Renal pelvis (tissue), 4 donors: Measurements from ENCODE around the gene LHFPL2. TPM values are rescaled to one million over a fixed set of nuclear protein-coding genes. Genes with fewer than 3 reads are reported as not detected.
A peak's percentile ranks its signal among the peaks of the same experiment; 100 is the strongest.
"Not testable (repeated sequence)": the region's sequence is repeated elsewhere in the genome, so short reads cannot be mapped to it uniquely, and the experiment has no call there.

Source experiments
- DNase-seq: peaks from one replicate; pipeline ENCODE4 v3.0.0-alpha.2; 2013
- polyA plus RNA-seq, 3 donors: library from polyadenylated mRNA; unstranded; fragments of 120-200 nt; gene quantifications; one replicate each; pipeline ENCODE4 v1.2.1, GENCODE V29; 2013; ENCODE audit not compliant: insufficient read length in 3 of 3

LHFPL2 gene
- polyA plus RNA-seq, 3 donors = 44.7 to 47.7 (median 47.1) TPM

DNA sequence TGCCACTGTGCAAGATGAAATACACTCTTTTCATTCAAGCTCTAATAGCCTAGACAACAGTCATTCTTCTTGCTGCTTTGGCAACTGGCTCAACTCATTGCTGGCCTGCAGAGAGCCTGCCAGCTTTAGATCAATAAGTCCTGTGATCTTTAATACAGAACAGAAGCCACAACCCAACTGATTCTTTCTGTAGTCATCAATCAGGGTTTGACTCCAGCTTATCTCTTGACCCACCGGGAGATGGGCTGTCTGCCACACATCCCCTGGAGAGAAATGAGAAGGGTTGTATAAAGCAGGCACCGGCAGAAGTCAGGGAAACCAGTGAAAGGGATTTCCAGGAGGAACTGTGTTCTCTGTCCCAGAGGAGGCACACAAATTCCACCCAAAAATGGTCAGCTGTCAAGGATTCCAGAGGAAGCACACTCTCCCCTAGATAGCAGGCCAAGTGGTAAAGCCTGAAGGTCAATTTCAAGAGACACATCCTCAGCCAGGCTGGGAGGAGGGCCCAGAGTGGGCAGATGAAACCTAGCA lies 24.5 kb downstream of the LHFPL2 start:
- no peak for DNase-seq

DNA sequence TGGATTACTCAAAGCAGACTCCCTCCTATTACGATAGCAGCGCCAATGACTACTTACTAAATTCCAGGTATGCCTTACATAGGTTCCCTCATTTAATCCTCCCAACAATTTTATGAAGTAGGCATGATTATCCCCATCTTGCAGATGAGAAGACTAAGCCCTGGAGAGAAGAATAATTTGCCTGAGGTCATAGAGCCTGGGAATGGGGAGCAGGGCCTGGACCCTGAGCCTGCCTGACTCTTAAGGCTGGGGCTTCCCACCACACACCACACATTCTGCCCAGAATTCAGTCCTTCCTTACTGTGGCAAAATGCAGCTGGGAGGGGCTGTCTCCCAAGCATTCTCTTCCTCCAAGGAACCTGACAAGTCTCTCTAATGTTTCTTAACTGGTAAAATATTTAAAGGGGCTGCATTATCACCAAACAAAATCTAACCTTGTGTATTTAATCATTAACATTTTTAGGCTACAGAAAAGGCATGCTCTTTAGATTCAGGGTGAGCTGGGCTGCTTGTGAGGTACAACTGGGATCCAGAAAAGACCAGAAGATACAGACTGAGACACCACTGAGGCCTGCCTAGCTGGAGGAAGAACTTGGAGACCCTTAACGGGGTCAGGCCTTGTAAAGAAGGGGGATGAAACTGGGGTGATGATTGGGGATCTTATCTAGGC lies 26.1 kb downstream of the LHFPL2 start:
- DNase-seq = no peak

DNA sequence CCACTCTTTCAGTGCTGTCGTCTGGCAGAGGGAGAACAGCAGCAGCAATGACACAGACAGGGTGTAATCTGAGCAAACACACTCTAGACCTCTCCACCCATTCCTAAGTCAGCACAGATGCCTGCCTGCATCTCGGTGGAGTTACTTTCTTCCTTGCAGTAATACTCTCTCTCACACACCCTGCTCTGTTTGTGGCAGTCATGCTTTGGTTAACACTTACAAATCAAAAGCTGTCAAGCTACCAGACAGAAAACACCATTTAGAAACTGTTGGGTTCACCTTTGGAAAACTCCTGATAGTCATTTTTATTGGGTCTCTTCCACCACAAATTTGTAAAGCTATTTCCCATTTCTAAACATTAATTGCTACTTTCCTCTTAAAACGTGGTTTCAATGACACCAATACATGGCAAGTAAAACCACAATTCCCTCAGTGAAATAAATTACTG lies 27.3 kb downstream of the LHFPL2 start:
- DNase-seq = no peak

DNA sequence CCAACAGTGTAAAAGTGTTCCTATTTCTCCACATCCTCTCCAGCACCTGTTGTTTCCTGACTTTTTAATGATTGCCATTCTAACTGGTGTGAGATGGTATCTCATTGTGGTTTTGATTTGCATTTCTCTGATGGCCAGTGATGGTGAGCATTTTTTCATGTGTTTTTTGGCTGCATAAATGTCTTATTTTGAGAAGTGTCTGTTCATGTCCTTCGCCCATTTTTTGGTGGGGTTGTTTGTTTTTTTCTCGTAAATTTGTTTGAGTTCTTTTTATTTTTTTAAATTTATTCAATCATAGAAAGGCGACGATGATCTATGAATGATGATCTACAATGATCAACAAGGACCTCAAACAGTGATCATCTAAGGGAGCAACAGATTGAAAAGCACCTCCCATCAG lies 28.5 kb downstream of the LHFPL2 start:
- DNase-seq = not testable (repeated sequence)

DNA sequence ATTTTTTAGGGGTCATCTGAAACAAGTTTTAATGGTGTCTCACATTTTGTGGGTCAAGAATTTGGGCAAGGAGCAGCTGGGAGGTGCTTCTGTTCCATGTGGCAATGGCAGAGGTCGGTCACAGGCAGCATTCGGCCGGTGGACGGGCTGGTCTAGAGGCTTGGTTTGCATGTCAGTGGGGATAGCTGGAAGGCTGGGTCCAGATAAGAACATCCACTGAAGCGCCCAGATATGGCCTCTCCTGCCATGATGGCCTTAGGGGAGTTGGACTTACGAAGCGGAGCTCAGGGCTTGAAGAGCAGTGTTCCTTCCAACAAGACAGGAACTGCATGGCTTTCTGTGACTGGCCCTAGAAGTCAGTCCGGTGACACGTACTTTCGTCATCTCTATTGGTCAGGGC lies 30.3 kb downstream of the LHFPL2 start:
- DNase-seq = no peak

DNA sequence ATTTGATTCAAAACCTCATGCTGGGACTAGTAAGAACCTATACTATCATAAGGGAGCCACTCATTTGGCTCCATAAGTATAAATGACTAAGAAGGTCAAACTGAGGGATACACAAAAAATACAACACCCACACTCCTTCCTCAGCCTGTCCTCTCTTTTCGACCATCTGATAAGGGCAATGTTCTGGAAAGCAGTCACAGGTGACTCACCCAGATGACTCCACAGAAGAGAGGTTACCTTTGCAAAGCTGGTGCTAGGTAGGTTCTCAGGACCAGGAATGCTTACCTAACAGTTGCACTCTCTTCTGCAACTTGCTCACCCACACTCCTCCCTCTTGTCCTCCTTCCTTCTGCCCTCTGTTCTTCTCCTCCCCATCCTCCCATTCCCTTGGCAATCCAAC lies 32.9 kb downstream of the LHFPL2 start:
- DNase-seq = no peak

DNA sequence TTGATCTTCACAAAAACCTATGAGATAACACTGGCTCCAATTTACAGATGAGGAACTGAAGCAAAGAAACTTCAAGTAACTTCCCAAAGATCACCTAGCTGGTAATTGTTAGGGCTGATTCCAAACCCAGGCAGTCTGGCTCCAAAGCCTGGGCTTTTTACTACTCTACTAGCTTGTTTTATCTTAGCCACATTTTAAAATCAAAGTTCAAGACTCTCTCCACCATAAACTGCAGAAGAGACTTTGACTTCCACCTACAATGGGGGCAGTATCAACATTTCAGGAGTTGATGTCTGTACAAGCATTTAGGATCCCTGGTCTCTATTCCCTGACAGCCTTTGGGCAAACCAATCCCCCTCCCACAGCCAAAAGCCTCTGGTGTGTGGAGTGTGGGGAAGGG lies 33.8 kb downstream of the LHFPL2 start:
- no peak for DNase-seq

DNA sequence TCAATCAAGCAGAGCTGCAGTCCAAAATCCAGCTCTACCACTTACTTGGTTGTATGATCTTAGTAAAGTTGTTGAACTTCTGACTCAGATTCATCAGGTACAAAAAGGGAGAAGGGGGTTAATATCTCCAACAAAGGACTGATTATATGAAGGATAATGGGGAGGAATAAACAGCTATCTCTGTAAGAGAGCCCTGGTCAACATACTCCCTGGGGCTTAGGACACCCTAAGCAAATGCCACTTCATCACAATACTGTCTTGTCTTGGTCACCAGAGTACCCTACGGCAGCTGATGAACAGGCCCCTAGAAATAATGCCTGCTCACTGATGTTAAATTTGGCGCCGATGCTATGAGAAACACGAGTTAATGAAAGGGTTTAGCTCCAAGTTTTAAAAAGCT lies 34.8 kb downstream of the LHFPL2 start:
- DNase-seq = no peak

DNA sequence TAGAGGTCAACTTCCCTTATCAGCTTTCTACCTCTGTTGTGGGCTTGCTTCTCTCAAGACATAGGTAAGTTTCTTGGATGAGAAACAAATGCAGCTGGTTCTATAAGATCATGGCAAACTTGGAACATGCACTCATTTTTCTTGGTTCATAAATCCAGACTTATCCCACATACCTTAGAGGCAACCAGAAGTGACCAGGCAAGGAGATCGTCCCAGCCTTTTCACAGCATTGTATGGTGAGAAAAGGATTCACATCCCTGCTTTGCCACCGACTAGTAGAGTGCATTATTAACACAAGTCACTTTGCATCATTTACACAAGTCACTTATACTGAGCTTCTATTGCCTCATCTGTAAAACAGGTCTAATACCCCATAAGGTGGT lies 35.4 kb downstream of the LHFPL2 start:
- DNase-seq = no peak

DNA sequence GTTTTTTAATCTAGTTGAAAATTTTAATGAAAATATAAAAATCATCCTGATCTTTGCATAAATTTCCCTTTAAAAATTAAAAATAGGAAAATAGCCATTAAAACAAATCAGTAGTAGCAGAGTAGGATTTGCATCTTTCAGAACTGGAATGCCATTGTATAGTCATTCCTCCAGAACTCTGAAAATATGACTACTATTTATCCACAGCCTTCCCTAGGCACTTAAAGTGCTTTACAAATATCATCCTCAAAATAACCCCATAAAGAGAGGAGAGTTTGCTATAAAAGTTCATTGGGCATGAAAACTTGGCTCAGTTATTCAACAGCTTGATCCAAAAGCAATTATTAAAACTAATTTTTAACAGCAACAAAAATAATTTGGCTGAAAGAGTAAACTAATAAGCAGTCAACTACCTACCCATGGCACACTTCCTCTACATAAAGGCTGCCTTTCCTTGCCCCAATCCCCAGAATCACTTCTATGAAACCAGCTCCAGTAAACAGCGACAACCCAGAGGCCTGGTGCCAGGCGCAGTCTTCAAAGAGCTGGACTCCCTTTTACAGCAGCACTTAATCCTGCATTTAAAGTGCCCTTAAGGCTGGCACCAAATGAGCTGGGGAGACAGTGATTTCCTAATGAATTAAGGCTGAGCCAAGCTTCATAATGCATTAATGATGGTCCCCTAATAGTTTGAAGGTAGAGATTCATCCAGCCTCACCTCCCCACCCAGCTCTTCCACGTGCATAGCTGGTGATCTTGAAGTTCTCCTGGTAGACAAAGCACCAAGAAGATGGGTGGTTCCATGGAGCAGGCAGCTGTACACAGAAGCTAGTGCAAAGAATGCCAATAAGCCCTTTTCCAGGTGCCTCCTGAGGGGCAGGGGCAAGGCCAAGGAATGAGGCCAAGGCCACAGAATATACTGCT lies 36.1 kb downstream of the LHFPL2 start:
- DNase-seq = no peak

DNA sequence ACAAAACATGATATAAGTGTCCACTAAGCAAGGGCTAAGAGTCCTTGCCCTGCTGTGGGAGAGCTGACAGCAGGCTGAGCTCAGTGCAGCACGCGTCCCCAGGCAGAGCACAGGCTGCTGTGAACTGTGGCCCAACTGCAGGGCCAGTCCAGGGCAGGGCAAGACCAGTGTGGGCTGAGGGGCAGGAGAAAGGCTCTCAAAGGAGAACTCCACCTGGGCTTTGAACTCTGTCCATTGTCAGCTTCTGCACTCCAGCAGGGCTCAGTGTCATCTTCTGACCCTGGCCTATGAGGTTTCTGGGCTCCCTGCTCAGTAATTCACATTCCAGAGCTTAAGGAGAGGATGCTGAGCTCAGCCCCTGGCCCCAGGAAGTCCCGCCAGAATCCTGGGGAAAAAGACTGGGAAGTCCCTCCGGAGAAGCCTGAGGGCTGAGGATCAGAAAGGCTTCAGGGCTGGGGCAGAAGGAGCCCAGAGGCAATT lies 37.4 kb downstream of the LHFPL2 start:
- no peak for DNase-seq

DNA sequence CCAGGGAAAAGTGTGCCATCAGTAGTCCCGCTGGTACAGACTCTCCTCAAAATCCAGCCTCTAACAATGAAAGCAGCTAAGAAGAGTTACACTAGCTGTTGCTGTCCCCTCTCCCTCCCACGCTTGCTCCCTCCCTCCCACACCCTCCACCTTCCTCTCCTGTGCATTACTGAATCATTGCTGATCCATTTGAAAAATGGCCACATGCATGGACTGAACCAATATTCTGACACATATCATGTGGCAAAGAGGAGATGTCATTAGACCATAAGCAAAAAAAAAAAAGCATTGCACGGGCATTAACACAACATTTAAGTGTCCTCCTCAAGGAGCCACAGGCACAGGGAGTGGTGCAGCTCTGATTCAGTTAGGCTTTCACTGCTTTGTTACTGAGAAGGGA lies 37.9 kb downstream of the LHFPL2 start:
- no peak for DNase-seq

DNA sequence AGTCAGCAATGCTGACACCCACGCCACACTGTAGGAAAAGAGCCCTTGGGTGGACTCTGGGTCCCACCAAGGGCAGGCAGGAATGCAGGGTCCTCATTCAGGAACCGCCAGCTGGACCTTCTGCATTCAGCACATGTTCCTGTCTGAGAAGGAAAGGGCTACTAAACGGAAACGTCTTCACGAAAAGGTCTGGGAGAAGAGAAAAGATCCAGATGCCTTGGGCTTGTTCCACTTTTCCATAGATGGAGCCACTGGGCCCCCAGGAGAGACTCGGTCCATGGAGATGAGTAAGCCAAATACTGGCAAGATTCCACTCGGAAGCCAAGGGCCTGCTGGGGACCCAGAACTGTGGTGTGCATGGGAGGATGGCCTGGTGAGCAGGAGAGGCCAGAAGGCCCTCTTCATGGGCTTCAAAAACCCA lies 38.4 kb downstream of the LHFPL2 start:
- DNase-seq = no peak

DNA sequence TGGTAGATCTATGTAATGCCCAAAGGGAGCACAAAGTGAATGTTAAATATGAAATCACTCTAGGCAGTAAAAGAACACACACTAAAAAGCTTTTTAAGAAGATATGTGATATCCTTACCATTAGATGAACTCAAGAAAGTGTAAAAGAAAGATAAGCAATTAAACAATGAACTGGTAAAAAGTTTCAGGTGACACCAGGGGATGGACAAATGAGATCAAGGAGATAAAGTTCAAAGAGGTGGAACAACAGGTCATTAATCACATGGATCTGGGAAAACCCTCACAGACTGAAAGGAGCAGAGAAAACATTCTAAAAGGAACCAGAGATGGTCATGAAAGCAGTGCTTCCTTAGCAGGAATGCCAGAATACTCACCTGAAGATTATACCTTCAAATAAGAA lies 40.7 kb downstream of the LHFPL2 start:
- peak; percentile 78 for DNase-seq

DNA sequence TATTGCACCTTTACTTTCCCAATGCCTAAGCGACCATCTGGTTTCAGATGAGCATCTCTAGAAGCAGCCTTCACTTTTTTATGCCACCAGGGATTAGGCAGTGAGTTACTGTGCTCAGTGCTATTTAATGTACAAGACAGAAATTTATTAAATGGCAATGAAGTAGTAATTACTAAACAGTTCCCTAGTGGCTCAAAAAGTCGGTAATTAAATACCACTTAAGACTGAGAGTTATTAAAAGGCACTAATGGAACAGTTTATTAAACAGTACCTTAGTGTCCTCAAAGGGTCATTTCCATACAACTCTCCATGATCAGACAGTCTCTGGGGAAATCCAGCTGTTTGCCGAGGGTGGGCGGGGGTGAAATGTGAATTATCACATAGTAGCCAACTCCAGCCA lies 42.3 kb downstream of the LHFPL2 start:
- no peak for DNase-seq

DNA sequence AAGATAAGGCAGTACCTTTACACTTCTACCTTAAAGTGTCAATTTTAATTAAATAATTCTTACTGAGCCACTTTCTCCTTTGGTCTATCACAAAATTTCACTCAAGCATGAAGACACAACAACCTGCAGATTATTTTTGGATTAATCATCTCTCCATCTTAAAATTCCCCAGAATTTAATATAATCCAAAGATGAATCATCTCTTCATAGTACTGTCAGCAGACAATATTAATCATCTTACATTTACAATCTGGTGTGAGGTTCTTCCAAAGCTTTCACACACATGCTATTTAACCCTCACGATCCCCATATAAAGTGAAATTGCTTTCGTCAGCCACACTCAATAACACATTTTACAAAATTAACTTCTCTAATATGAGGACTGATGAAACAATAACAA lies 43.0 kb downstream of the LHFPL2 start:
- DNase-seq = no peak

DNA sequence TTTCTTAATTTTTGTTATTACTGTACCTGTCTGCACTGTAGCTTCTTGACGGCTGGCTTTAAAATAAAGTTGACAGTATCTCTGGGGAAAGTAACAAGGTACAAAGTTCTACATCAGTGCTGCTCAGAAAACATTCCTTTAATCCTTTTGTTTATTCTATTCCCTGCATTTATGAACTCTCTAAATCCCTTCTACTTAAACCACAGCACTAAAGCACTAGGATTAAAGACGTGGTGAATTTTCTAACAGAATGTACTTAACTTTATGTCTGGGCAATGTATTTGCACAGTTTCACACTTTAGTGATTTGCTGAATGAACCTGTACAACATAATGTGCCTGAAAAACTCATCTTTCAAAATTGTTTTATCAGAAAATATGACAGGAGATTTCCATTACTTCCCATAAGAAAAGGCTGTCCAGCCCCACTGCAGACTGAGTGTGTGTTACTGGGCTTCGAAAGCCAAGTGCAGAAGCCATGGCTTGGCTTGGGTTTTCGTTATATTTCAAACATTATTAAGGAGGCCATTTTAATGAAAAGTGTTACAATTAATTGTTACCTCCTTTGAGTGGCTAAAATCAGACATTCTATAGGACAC lies 43.8 kb downstream of the LHFPL2 start:
- no peak for DNase-seq

DNA sequence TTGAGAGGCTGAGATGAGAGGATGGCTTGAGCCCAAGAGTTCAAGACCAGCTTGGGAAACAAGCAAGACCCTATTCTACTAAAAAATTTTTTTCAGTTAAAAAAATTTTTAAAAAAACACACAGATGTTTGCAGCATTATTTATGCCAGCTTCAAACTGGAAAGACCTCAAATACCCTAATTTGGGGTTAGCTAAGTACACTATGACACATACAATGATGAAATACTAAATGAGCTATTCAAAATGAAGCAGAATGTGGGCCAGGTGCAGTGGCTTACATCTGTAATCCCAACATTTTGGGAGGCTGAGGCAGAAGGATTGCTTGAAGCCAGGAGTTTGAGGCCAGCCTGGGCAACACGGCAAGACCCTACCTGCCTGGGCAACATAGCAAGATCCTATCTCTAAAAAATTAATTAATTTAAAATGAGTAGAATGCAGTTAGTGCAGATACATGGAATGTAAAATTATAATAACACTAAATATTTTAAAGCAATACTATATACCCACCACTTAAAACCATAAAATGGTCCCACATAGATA lies 44.9 kb downstream of the LHFPL2 start:
- no peak for DNase-seq

DNA sequence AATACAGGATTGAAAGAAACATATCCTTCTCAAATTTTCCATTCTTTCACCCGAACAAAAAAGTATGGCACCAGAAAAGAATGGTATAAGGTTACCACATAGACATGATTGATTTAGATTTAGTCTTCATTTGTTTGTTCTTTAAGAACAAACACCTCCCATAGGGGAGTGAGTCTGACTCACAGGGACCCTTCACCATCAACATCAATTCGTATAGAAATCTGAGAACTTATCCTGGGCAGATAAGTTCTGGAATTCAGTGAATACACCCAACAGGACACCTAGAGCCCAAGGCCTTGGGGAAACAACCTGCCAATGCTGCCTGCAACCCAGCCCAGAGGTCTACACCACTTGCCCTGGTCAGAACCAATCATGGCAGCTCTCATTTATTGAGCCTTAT lies 46.2 kb downstream of the LHFPL2 start:
- no peak for DNase-seq

DNA sequence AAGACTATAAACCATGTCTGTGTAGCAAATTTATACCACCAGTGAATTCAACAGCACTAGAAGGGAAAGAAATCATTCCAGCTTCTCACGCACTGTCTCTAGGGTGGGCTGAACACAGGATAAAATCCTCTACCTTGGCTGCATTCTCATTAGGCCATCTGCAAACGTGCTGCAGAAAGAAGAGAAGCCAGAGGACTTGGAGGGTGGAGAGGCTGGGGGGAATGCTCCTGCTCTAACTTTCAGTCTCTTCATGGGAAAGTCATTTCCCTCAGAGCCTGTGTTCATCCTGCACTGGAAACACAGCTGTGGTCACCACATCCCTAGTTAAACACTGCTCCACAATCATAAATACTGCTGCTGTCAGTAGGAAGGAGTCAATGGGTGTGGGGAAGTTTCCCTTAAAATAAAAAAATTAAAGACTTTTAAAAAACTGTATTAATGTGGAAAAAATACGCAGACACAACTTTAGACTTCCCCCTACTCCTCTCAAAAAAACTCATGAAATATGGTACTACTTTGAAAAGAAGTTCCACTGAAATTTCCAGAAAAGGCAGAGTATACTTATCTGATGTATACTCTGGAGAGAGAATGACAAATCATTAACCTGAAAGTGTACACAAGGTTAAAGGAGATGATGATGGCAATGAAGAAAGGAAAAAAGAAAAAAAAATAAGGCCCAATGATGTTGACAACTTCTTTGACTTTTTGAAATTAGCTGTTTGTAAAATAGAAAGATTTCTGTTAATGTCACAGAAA lies 46.8 kb downstream of the LHFPL2 start:
- no peak for DNase-seq

DNA sequence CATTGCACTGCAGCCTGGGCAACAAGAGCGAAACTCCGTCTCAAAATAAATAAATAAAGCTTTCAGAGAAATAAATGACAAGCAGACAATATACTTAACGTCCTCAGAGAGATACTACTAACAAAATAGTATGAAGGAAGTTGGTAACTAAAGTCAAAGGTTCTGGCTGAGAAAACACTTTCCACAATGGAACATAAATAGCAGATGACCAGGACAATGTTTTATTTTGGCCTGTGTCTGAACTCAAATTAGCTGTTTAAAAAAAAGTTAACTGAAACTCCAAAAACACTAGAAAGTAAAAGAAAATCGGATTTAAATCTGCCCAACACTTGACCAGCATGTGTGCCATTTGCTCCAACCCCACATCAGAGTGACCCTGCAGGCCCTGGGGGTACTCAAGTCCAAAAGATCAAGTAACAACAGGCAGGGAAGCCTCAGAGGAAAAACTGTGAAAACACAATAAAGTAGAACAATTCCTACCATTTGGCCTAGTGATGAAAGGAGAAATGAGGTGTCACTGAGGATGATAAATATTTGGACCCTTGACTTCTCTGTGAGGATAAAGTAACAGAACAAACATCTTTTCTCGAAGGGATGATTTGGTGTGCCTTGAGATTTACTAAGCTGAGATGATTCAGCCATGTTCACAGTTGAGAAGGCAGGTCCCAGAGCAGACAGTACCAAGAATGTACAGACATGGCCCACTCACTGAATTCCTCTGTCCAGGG lies 47.7 kb downstream of the LHFPL2 start:
- DNase-seq = peak; percentile 90
